Naive thymus-derived CD4-positive, alpha-beta T cell (primary cell): ENCODE results near the gene MIA. TPM values are rescaled to one million over a fixed set of nuclear protein-coding genes. Genes with fewer than 3 reads are reported as not detected.
"Not testable (repeated sequence)": the region's sequence is repeated elsewhere in the genome, so short reads cannot be mapped to it uniquely, and the experiment has no call there.

Experiments used
- ATAC-seq: fragments of 150-1000 bp; cut with Tn5 transposase; 2 replicates; pipeline ENCODE4 v1.10.0; 2021; ENCODE audit warnings: mild to moderate bottlenecking, moderate library complexity
- CTCF ChIA-PET: fragments of 350-600 bp; sonication (Branson Sonifier 250); formaldehyde crosslinking; loops from one replicate; lab custom pipeline; 2021; ENCODE audit warnings: antibody characterized with exemption; lab: Charles Lee
- POLR2A ChIA-PET: fragments of 350-600 bp; sonication (Branson Sonifier 250); formaldehyde crosslinking; loops from one replicate; lab custom pipeline; 2021; ENCODE audit warnings: antibody characterized with exemption, inconsistent platforms; lab: Charles Lee
- DNase-seq, 9 donors: peaks; one replicate each; pipeline versions ENCODE4 v3.0.0 to v3.0.0-alpha.2; 2020 to 2022; ENCODE audit warnings: mixed read lengths in 1 of 9
- H3K27ac ChIP-seq: one replicate; pipeline ENCODE4 v1.7.0; 2013; ENCODE audit warnings: mild to moderate bottlenecking, low read depth, low read length, moderate library complexity
- H3K27me3 ChIP-seq, 2 donors: one replicate each; pipeline ENCODE4 v1.7.0; 2013; ENCODE audit warnings: low read length in 2 of 2, mild to moderate bottlenecking in 2 of 2, moderate library complexity in 2 of 2; ENCODE audit not compliant: control insufficient read depth in 2 of 2, insufficient read depth in 2 of 2
- H3K36me3 ChIP-seq, 3 experiments: 1 replicate in 2 of 3; 2 replicates in 1 of 3; pipeline ENCODE4 v1.7.0; 2013; ENCODE audit warnings: low read length in 3 of 3, mild to moderate bottlenecking in 3 of 3, moderate library complexity in 1 of 3; ENCODE audit not compliant: insufficient read depth in 3 of 3, control insufficient read depth in 2 of 3
- H3K4me1 ChIP-seq, 2 donors: one replicate each; pipeline ENCODE4 v1.7.0; 2013; ENCODE audit warnings: low read length in 2 of 2, mild to moderate bottlenecking in 2 of 2, moderate library complexity in 1 of 2; ENCODE audit not compliant: control insufficient read depth in 2 of 2, insufficient read depth in 2 of 2
- H3K4me3 ChIP-seq: 2 replicates; pipeline ENCODE4 v1.7.0; 2013; ENCODE audit warnings: mild to moderate bottlenecking, low read length
- H3K9me3 ChIP-seq, 3 experiments: 1 replicate in 2 of 3; 2 replicates in 1 of 3; pipeline ENCODE4 v1.7.0; 2013; ENCODE audit warnings: low read length in 3 of 3; ENCODE audit not compliant: control insufficient read depth in 2 of 3
- H3K27ac Mint-ChIP-seq, 9 donors: one replicate each; pipeline ENCODE4 v1.8.0; 2020 to 2022; ENCODE audit warnings: mixed read lengths in 9 of 9, mild to moderate bottlenecking in 8 of 9, moderate library complexity in 5 of 9, inconsistent platforms in 2 of 9
- H3K27me3 Mint-ChIP-seq, 5 donors: one replicate each; pipeline ENCODE4 v1.8.0; 2021 to 2022; ENCODE audit warnings: mixed read lengths in 5 of 5, mild to moderate bottlenecking in 1 of 5
- H3K36me3 Mint-ChIP-seq, 5 donors: one replicate each; pipeline ENCODE4 v1.8.0; 2020 to 2022; ENCODE audit warnings: mixed read lengths in 5 of 5, mild to moderate bottlenecking in 3 of 5, inconsistent platforms in 1 of 5
- H3K4me1 Mint-ChIP-seq, 7 donors: one replicate each; pipeline ENCODE4 v1.8.0; 2020 to 2022; ENCODE audit warnings: mixed read lengths in 7 of 7, mild to moderate bottlenecking in 3 of 7, inconsistent platforms in 1 of 7
- H3K4me3 Mint-ChIP-seq, 10 donors: one replicate each; pipeline ENCODE4 v1.8.0; 2020 to 2022; ENCODE audit warnings: mild to moderate bottlenecking in 10 of 10, mixed read lengths in 10 of 10, moderate library complexity in 6 of 10, inconsistent platforms in 2 of 10
- H3K9me3 Mint-ChIP-seq, 11 donors: one replicate each; pipeline ENCODE4 v1.8.0; 2020 to 2022; ENCODE audit warnings: mixed read lengths in 11 of 11, mild to moderate bottlenecking in 4 of 11, inconsistent platforms in 1 of 11, moderate library complexity in 1 of 11
- intact Hi-C, 2 donors: fragments of 100-400 bp; cut with micrococcal nuclease; formaldehyde crosslinking; loops; one replicate each; pipeline ENCODE4 v1.15.1; 2023
- polyA plus RNA-seq, 2 donors: library from polyadenylated mRNA; unstranded; fragments of 300-500 nt; fragmentation: Illumina TruSeq; gene quantifications; one replicate each; pipeline ENCODE4 v1.2.3, GENCODE V29; 2021
- total RNA-seq, 6 experiments: library from RNA in 5 of 6; stranded (reverse) in 5 of 6; gene quantifications; 1 replicate in 5 of 6; 2 replicates in 1 of 6; pipeline ENCODE4 v1.2.3 and lab custom pipeline; 2021 to 2026

Gene MIA
- total and polyA plus RNA-seq, 7 experiments from 2014 or later = 4.9 to 7.2 TPM; not detected in 5

- Histone ChIP-seq H3K27ac (no peak overlapping the region), H3K9me3 (no peaks in the 10 kb centered on the region), H3K27me3 (no peaks in the 10 kb centered on the region), H3K4me1 (peaks cover 18 to 24% of the 10 kb centered on the region in 2 donors), H3K4me3 (no peak overlapping the region), H3K36me3 (peaks cover 0 to 10% (median 0%) of the 10 kb centered on the region in 3 experiments)
- Mint-ChIP-seq H3K4me3 (no peak overlapping the region), H3K27ac (peak overlapping the region in 1 of 9 donors; percentile 67), H3K4me1 (peaks cover 35 to 47% (median 40%) of the 10 kb centered on the region in 7 donors), H3K36me3 (peaks cover 7 to 21% (median 12%) of the 10 kb centered on the region in 5 donors), H3K27me3 (no peaks in the 10 kb centered on the region), H3K9me3 (peaks cover 0 to 1% (median 0%) of the 10 kb centered on the region in 11 donors)
- DNase-seq (no peak), ATAC-seq (no peak)
- intact Hi-C loops = loop anchor here in 1 of 2 donors (1.0 kb wide), 1 partner anchor 36 kb away; no protein-coding TSS in a partner anchor
- ChIA-PET POLR2A (interaction anchor here (0.6 to 0.8 kb wide), 2 partner anchors 56 to 92 kb away, joined by 3 read pairs; no protein-coding TSS in a partner anchor), CTCF (no interaction called here)
Observed at GRCh38 chr19:40781140-40781539, 5.8 kb downstream of the MIA start.

- H3K9me3 ChIP-seq = no peaks in the 10 kb centered on the region
- Mint-ChIP-seq H3K27me3 (no peaks in the 10 kb centered on the region), H3K4me1 (peaks cover 18 to 29% (median 25%) of the 10 kb centered on the region in 7 donors), H3K27ac (peak overlapping the region in 2 of 9 donors; percentile 24 to 55), H3K4me3 (no peak overlapping the region), H3K9me3 (no peaks in the 10 kb centered on the region), H3K36me3 (peaks cover 7 to 29% (median 12%) of the 10 kb centered on the region in 5 donors)
- H3K27ac ChIP-seq = no peak overlapping the region
- no peak overlapping the region for H3K4me3 ChIP-seq
- POLR2A ChIA-PET = interaction anchor here (1.2 kb wide), 1 partner anchor 15 kb away, joined by 6 read pairs; the partner anchor contains the start of gene EGLN2
- CTCF ChIA-PET = no interaction called here
- peaks cover 0 to 24% (median 0%) of the 10 kb centered on the region in 3 experiments for H3K36me3 ChIP-seq
- intact Hi-C loops = no loop called here
- no peak for ATAC-seq
- no peaks in the 10 kb centered on the region for H3K27me3 ChIP-seq
- H3K4me1 ChIP-seq = peaks cover 7 to 15% of the 10 kb centered on the region in 2 donors
- no peak for DNase-seq
Observed at GRCh38 chr19:40783711-40784110, 8.4 kb downstream of the MIA start.

GRCh38 chr19:40784146-40784545 is 8.8 kb downstream of the MIA start:
- H3K27me3 Mint-ChIP-seq, H3K9me3 ChIP-seq, DNase-seq, H3K27me3 ChIP-seq, ATAC-seq, intact Hi-C loops, H3K4me3 ChIP-seq, H3K4me3 Mint-ChIP-seq, H3K9me3 Mint-ChIP-seq, H3K27ac ChIP-seq: not testable (repeated sequence)
- Histone ChIP-seq H3K36me3 (peaks cover 0 to 24% (median 0%) of the 10 kb centered on the region in 3 experiments), H3K4me1 (peaks cover 2 to 11% of the 10 kb centered on the region in 2 donors)
- H3K27ac Mint-ChIP-seq = peak overlapping the region in 2 of 9 donors; percentile 24 to 25
- ChIA-PET POLR2A (interaction anchor here (0.6 to 1.2 kb wide), 2 partner anchors 14 to 88 kb away, joined by 3 to 6 read pairs; partner anchors contain the start of gene EGLN2), CTCF (interaction anchor here (0.5 to 0.7 kb wide), 3 partner anchors 14 to 871 kb away, joined by 3 read pairs; no protein-coding TSS in a partner anchor)
- peaks cover 14 to 25% (median 20%) of the 10 kb centered on the region in 7 donors for H3K4me1 Mint-ChIP-seq
- peaks cover 7 to 29% (median 12%) of the 10 kb centered on the region in 5 donors for H3K36me3 Mint-ChIP-seq

- Histone ChIP-seq H3K27me3 (no peaks in the 10 kb centered on the region), H3K4me3 (no peak overlapping the region), H3K27ac (peak overlapping the region; percentile 10), H3K36me3 (peaks cover 0 to 31% (median 0%) of the 10 kb centered on the region in 3 experiments), H3K4me1 (no peaks in the 10 kb centered on the region), H3K9me3 (no peaks in the 10 kb centered on the region)
- Mint-ChIP-seq H3K4me3 (no peak overlapping the region), H3K27ac (peak overlapping the region in 5 of 9 donors; percentile 20 to 69 (median 48)), H3K36me3 (peaks cover 6 to 32% (median 16%) of the 10 kb centered on the region in 5 donors), H3K4me1 (peaks cover 4 to 18% (median 12%) of the 10 kb centered on the region in 7 donors), H3K27me3 (no peaks in the 10 kb centered on the region), H3K9me3 (no peaks in the 10 kb centered on the region)
- no peak for DNase-seq
- CTCF ChIA-PET = no interaction called here
- intact Hi-C loops = no loop called here
- POLR2A ChIA-PET = interaction anchor here (1.7 kb wide), 1 partner anchor 13 kb away, joined by 5 read pairs; the partner anchor contains the start of gene EGLN2
- no peak for ATAC-seq
Observed at GRCh38 chr19:40785526-40785925, 10.2 kb downstream of the MIA start.

GRCh38 chr19:40786060-40787037 is 11.0 kb downstream of the MIA start:
- Histone ChIP-seq H3K27me3 (no peaks in the 10 kb centered on the region), H3K4me3 (no peak overlapping the region), H3K27ac (no peak overlapping the region), H3K9me3 (no peaks in the 10 kb centered on the region), H3K4me1 (no peaks in the 10 kb centered on the region), H3K36me3 (peaks cover 0 to 34% (median 0%) of the 10 kb centered on the region in 3 experiments)
- H3K9me3 Mint-ChIP-seq = no peaks in the 10 kb centered on the region
- DNase-seq (no peak), ATAC-seq (no peak)
- H3K36me3 Mint-ChIP-seq = peaks cover under 1 to 30% (median 12%) of the 10 kb centered on the region in 5 donors
- intact Hi-C loops = no loop called here
- no peak overlapping the region for H3K4me3 Mint-ChIP-seq
- ChIA-PET POLR2A (interaction anchor here (1.7 to 1.8 kb wide), 3 partner anchors 8 to 20 kb away, joined by 5 to 7 read pairs (median 5); partner anchors contain the start of genes EGLN2 and RAB4B), CTCF (interaction anchor here (1.4 to 1.7 kb wide), 2 partner anchors 12 to 20 kb away, joined by 3 to 7 read pairs; partner anchors contain the start of gene EGLN2)
- H3K4me1 Mint-ChIP-seq = peaks cover 0 to 13% (median 7%) of the 10 kb centered on the region in 7 donors
- no peaks in the 10 kb centered on the region for H3K27me3 Mint-ChIP-seq
- H3K27ac Mint-ChIP-seq = peak overlapping the region in 4 of 9 donors; percentile 21 to 59 (median 52)

GRCh38 chr19:40791349-40791748 is 16.0 kb downstream of the MIA start:
- Histone ChIP-seq H3K36me3 (peaks cover 0 to 30% (median 0%) of the 10 kb centered on the region in 3 experiments), H3K4me3 (no peak overlapping the region), H3K4me1 (no peaks in the 10 kb centered on the region), H3K9me3 (no peaks in the 10 kb centered on the region), H3K27ac (no peak overlapping the region), H3K27me3 (no peaks in the 10 kb centered on the region)
- ChIA-PET CTCF (interaction anchor here (0.8 kb wide), 1 partner anchor 34 kb away, joined by 4 read pairs; no protein-coding TSS in a partner anchor), POLR2A (no interaction called here)
- H3K36me3 Mint-ChIP-seq = peaks cover 0 to 27% (median 8%) of the 10 kb centered on the region in 5 donors
- peak overlapping the region in 4 of 9 donors; percentile 28 to 73 (median 57) for H3K27ac Mint-ChIP-seq
- DNase-seq (no peak), ATAC-seq (no peak)
- intact Hi-C loops = no loop called here
- no peak overlapping the region for H3K4me3 Mint-ChIP-seq
- peaks cover 0 to 24% (median 7%) of the 10 kb centered on the region in 7 donors for H3K4me1 Mint-ChIP-seq
- no peaks in the 10 kb centered on the region for H3K27me3 Mint-ChIP-seq
- no peaks in the 10 kb centered on the region for H3K9me3 Mint-ChIP-seq
